ENCODE data around the gene CALML4. TPM values are rescaled to one million over a fixed set of nuclear protein-coding genes. Genes with fewer than 3 reads are reported as not detected.
"Not testable (repeated sequence)": the region's sequence is repeated elsewhere in the genome, so short reads cannot be mapped to it uniquely, and the experiment has no call there.

CALML4 gene
- total RNA-seq, 2 experiments from 2014 or later = 5.3 to 7.0 TPM

DNA sequence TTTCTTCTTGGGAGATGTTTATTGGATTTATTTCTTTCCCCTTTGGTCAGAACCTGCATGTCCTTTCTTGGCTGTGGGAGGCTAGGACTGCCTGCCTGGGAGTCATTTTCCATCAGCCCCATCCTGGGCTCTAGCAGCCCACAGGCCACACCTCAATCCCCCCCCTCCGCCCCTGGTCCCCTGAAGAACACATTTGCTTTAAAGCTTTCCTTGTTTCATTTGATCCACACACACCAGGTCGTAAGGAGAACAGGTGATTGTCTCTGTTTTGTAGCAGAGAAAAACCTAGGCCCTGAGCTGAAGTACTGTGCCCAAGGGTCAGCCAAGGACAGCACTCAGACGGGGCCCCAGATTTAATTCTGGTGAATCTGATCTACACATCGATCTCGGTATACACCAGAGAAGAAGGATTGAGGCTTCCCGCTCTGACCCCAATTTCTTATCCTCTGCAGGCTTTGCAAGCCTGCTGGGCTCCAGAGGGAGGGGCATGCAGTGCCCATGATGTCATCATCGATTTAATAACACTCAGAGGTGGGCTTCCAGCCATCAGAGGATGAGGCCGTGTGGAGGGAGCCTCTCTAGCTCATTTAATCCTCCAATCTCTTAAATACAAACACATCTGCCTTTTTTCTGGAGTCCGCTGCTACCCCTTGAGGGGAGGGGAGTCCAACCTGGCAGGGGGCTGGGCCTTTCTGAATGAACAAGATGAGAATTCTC is 26.1 kb upstream of the CALML4 start:
- CTCF ChIA-PET = interaction anchor here (1.2 kb wide), 2 partner anchors 20 to 22 kb away, joined by 3 to 5 read pairs; no protein-coding TSS in a partner anchor
- no peaks in the 10 kb centered on the region for H3K9me3 Mint-ChIP-seq
- no peaks in the 10 kb centered on the region for H3K27me3 Mint-ChIP-seq
- H3K36me3 Mint-ChIP-seq = no peaks in the 10 kb centered on the region
- intact Hi-C loops (cut with micrococcal nuclease) = no loop called here
- H3K27ac Mint-ChIP-seq = no peak overlapping the region
- peak overlapping the region; percentile 40 for H3K4me3 Mint-ChIP-seq
- POLR2A ChIA-PET = interaction anchor here (4.2 kb wide), 1 partner anchor 47 kb away, joined by 36 read pairs; the partner anchor contains the start of gene FEM1B
- no peak for DNase-seq
- peaks cover 27% of the 10 kb centered on the region for H3K4me1 Mint-ChIP-seq (ENCODE audit: low read depth)

DNA sequence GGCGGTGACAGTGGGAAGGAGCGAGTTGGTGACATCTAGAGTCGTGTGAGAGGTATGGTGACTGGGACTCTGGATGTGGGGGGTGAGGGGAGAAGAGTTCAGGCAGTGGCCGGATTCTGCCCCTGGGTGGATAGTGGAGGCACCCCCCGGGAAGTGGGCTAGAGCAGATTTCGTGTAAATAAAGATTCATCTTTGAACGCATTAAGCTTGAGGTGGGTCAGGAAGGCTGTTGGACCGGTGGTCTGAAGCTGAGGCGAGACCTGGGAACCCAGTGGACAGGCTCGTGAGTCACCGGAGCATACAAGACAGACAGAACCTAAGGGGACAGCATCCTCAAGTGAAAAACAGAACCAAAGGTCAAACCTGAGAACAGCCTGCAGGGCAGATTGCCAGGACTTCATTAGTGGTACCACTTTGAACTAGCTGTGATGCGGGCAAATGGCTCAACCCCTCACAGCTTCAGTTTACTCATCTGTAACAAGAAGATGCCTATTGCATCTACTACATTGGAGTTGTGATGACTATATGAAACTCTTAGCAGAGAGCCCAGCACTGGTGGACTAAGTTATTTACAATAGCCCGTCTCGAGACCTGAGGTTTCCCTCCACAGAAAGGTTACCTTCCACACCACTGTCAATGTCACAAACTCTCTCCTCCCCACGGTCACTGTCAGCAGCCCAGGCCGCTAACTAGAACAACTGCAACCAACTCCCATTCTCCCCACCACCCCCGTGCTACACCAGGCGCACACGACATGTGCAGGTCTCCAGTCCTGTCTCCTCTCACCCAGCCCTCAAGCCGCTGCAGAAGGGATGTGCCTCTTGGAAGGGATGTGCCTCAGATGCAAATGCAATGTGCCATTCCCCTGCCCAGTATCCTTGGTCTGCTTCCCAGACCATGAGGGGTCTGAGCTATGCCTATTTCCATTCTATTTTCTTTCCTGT is 25.3 kb upstream of the CALML4 start:
- intact Hi-C loops (cut with micrococcal nuclease) = no loop called here
- no peaks in the 10 kb centered on the region for H3K27me3 Mint-ChIP-seq
- ChIA-PET CTCF (interaction anchor here (1.2 kb wide), 2 partner anchors 23 to 33 kb away, joined by 3 to 5 read pairs; no protein-coding TSS in a partner anchor), POLR2A (interaction anchor here (2.4 to 4.2 kb wide), 2 partner anchors 48 to 176 kb away, joined by 13 to 36 read pairs; partner anchors contain the start of genes FEM1B and PIAS1)
- H3K27ac Mint-ChIP-seq = peak overlapping the region; percentile 72
- H3K4me1 Mint-ChIP-seq (ENCODE audit: low read depth) = peaks cover 27% of the 10 kb centered on the region
- H3K4me3 Mint-ChIP-seq = peak overlapping the region; percentile 84
- peak; percentile 31 for DNase-seq
- H3K36me3 Mint-ChIP-seq = no peaks in the 10 kb centered on the region
- no peaks in the 10 kb centered on the region for H3K9me3 Mint-ChIP-seq

GRCh38 chr15:68229386-68230156 is 24.4 kb upstream of the CALML4 start, which contains the start of gene CLN6:
TSS of gene CLN6 (minus strand) at chr15:68229728. CDS start at chr15:68229584, 144 bp downstream.
- H3K4me1 Mint-ChIP-seq (ENCODE audit: low read depth) = peaks cover 34% of the 10 kb centered on the region
- no peaks in the 10 kb centered on the region for H3K9me3 Mint-ChIP-seq
- peak within 1 kb of the TSS; percentile 84 for H3K4me3 Mint-ChIP-seq
- H3K27me3 Mint-ChIP-seq = no peaks in the 10 kb centered on the region
- intact Hi-C loops (cut with micrococcal nuclease) = loop anchor here (1.0 to 5.0 kb wide), 4 partner anchors 21 to 367 kb away; partner anchors contain the start of genes FEM1B and PIAS1
- ChIA-PET CTCF (interaction anchor here (1.2 to 1.7 kb wide), 3 partner anchors 11 to 48 kb away, joined by 3 to 8 read pairs (median 3); partner anchors contain the start of gene FEM1B), POLR2A (interaction anchor here (0.6 to 4.2 kb wide), 4 partner anchors 10 to 175 kb away, joined by 4 to 36 read pairs (median 10); partner anchors contain the start of genes FEM1B and PIAS1)
- peak; percentile 83 for DNase-seq
- H3K27ac Mint-ChIP-seq = peak within 1 kb of the TSS; percentile 72
- H3K36me3 Mint-ChIP-seq = peaks cover 1% of the 10 kb centered on the region

DNA sequence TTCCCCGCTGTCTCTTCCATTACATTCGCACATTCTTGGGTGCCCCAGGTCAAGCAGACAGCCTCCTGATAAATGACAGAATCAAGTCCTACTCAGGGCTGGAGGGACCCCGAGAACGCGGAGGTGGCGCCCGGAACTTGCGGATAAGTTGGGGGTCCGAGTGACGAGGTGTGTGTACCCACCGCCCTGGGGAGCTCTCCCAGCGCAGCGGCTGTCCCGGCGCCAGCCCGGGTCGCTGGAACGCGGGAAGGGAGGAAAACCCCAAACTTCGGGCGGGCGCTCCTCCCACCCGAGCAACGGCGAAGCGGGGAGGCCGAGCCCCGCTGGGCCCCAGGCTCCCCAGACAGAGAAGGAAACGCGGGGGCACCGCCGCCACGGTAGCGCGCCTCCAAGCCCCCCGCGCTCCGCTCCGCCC is 23.8 kb upstream of the CALML4 start:
- Mint-ChIP-seq H3K27ac (peak overlapping the region; percentile 61), H3K4me3 (peak overlapping the region; percentile 83), H3K36me3 (peaks cover 1% of the 10 kb centered on the region), H3K4me1 (ENCODE audit: low read depth) (peaks cover 36% of the 10 kb centered on the region), H3K9me3 (no peaks in the 10 kb centered on the region), H3K27me3 (no peaks in the 10 kb centered on the region)
- no peak for DNase-seq
- ChIA-PET CTCF (interaction anchor here (1.2 to 1.7 kb wide), 2 partner anchors 10 to 49 kb away, joined by 3 to 8 read pairs; partner anchors contain the start of gene FEM1B), POLR2A (interaction anchor here (1.3 to 4.2 kb wide), 3 partner anchors 9 to 175 kb away, joined by 6 to 36 read pairs (median 13); partner anchors contain the start of genes FEM1B and PIAS1)
- intact Hi-C loops (cut with micrococcal nuclease) = loop anchor here (1.0 to 5.0 kb wide), 4 partner anchors 20 to 367 kb away; partner anchors contain the start of genes FEM1B and PIAS1

- no peaks in the 10 kb centered on the region for H3K9me3 Mint-ChIP-seq
- POLR2A ChIA-PET = interaction anchor here (1.3 to 4.2 kb wide), 3 partner anchors 9 to 174 kb away, joined by 6 to 36 read pairs (median 13); partner anchors contain the start of genes FEM1B and PIAS1
- DNase-seq = no peak
Measured at GRCh38 chr15:68228143-68228970, 23.2 kb upstream of the CALML4 start.

GRCh38 chr15:68227643-68228142 is 22.6 kb upstream of the CALML4 start:
- intact Hi-C loops (cut with micrococcal nuclease) = loop anchor here (2.0 to 5.0 kb wide), 2 partner anchors 19 to 365 kb away; no protein-coding TSS in a partner anchor
- CTCF ChIA-PET = interaction anchor here (1.4 kb wide), 1 partner anchor 365 kb away, joined by 3 read pairs; no protein-coding TSS in a partner anchor
- POLR2A ChIA-PET = interaction anchor here (2.4 to 4.2 kb wide), 2 partner anchors 51 to 173 kb away, joined by 13 to 36 read pairs; partner anchors contain the start of genes FEM1B and PIAS1
- no peaks in the 10 kb centered on the region for H3K27me3 Mint-ChIP-seq
- no peak for DNase-seq
- H3K36me3 Mint-ChIP-seq = peaks cover 1% of the 10 kb centered on the region
- H3K9me3 Mint-ChIP-seq = no peaks in the 10 kb centered on the region
- H3K4me3 Mint-ChIP-seq = peak overlapping the region; percentile 83
- no peak overlapping the region for H3K27ac Mint-ChIP-seq
- peaks cover 36% of the 10 kb centered on the region for H3K4me1 Mint-ChIP-seq (ENCODE audit: low read depth)

More at GRCh38 chr15:68228143-68228970, 23.2 kb upstream of the CALML4 start:
- peak overlapping the region; percentile 83 for H3K4me3 Mint-ChIP-seq
- peaks cover 36% of the 10 kb centered on the region for H3K4me1 Mint-ChIP-seq (ENCODE audit: low read depth)
- no peaks in the 10 kb centered on the region for H3K27me3 Mint-ChIP-seq
- intact Hi-C loops (cut with micrococcal nuclease) = loop anchor here (2.0 to 5.0 kb wide), 2 partner anchors 20 to 366 kb away; no protein-coding TSS in a partner anchor
- H3K27ac Mint-ChIP-seq = peak overlapping the region; percentile 61
- CTCF ChIA-PET = interaction anchor here (1.2 to 1.7 kb wide), 3 partner anchors 10 to 365 kb away, joined by 3 to 8 read pairs (median 3); partner anchors contain the start of gene FEM1B
- peaks cover 1% of the 10 kb centered on the region for H3K36me3 Mint-ChIP-seq

DNA sequence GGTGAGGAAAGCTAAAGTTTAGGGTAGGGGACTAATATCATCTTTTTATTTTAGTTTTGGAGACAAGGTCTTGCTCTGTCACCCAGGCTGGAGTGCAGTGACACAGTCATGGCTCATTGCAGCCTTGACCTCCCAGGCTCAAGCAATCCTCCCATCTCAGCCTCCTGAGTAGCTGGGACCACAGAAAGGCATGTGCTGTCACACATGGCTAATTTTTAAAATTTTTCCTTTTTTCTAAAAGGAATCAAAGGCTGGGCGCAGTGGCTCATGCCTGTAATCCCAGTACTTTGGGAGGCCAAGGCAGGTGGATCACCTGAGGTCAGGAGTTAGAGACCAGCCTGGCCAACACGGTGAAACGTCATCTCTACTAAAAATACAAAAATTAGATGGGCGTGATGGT is 20.3 kb upstream of the CALML4 start:
- H3K4me3 Mint-ChIP-seq, H3K9me3 Mint-ChIP-seq, H3K27me3 Mint-ChIP-seq, DNase-seq, H3K36me3 Mint-ChIP-seq, CTCF ChIA-PET, H3K27ac Mint-ChIP-seq: not testable (repeated sequence)
- H3K4me1 Mint-ChIP-seq (ENCODE audit: low read depth) = peaks cover 30% of the 10 kb centered on the region
- POLR2A ChIA-PET = interaction anchor here (0.7 kb wide), 1 partner anchor 124 kb away, joined by 3 read pairs; no protein-coding TSS in a partner anchor
- intact Hi-C loops (cut with micrococcal nuclease) = loop anchor here (5.0 kb wide), 1 partner anchor 363 kb away; no protein-coding TSS in a partner anchor

DNA sequence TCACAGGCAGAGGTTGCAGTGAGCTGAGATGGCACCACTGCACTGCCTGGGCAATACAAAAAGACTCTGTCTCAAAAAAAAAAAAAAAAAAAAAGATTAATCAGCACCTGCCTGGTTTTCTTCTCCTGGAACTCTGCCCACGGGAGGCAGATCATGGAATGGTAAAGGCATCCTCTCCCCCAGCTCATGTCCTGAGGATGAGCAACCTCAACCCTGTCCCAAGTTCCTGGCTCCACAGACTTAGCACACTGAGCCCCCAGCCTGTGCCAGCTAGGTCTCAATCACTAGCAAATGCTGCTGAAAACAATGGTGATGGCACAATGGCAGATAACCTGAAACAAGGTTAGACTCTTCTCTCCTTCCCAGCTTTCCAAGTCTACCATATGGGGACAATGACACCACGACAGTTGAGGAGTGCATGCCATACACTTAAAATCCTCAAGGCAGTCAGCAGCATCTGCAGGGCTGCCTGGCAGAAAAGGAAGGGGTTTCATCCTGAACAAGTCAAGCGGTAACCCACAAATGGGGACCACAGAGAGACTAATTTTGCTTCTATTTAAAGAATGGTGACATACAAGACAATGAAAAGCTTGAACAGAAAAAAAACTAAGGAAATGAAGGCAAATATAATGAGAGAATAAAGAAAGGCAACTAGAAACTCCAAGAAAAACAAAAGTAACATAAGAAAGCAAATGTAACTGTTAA is 19.6 kb upstream of the CALML4 start:
- Mint-ChIP-seq H3K36me3 (peaks cover 4% of the 10 kb centered on the region), H3K27ac (no peak overlapping the region), H3K4me3 (no peak overlapping the region), H3K9me3 (no peaks in the 10 kb centered on the region), H3K4me1 (ENCODE audit: low read depth) (peaks cover 25% of the 10 kb centered on the region), H3K27me3 (no peaks in the 10 kb centered on the region)
- POLR2A ChIA-PET = interaction anchor here (0.6 kb wide), 1 partner anchor 1330 kb away, joined by 3 read pairs; no protein-coding TSS in a partner anchor
- CTCF ChIA-PET = interaction anchor here (1.6 kb wide), 1 partner anchor 15 kb away, joined by 5 read pairs; no protein-coding TSS in a partner anchor
- intact Hi-C loops (cut with micrococcal nuclease) = loop anchor here (5.0 kb wide), 1 partner anchor 362 kb away; no protein-coding TSS in a partner anchor
- DNase-seq = no peak

DNA sequence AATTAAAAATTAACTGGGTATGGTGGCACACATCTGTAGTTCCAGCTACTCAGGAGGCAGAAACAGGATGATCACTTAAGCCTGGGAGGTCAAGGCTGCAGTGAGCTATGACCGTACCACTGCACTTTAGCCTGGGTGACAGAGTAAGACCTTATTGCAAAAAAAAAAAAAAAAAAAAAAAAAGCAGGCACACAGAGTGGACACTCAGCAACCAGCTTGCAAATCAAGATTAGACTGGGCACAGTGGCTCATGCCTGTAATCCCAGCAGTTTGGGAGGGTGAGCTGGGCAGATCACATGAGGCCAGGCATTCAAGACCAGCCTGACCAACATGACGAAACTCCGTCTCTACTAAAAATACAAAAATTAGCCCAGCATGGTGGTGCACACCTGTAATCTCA is 19.0 kb upstream of the CALML4 start:
- H3K27ac Mint-ChIP-seq = no peak overlapping the region
- intact Hi-C loops (cut with micrococcal nuclease) = no loop called here
- H3K4me1 Mint-ChIP-seq (ENCODE audit: low read depth) = peaks cover 25% of the 10 kb centered on the region
- DNase-seq = no peak
- H3K4me3 Mint-ChIP-seq = no peak overlapping the region
- no peaks in the 10 kb centered on the region for H3K27me3 Mint-ChIP-seq
- ChIA-PET POLR2A (no interaction called here), CTCF (interaction anchor here (1.6 kb wide), 1 partner anchor 14 kb away, joined by 5 read pairs; no protein-coding TSS in a partner anchor)
- H3K36me3 Mint-ChIP-seq = peaks cover 4% of the 10 kb centered on the region
- H3K9me3 Mint-ChIP-seq = no peaks in the 10 kb centered on the region
